ENCODE measurements around the gene ABHD6. TPM values are rescaled to one million over a fixed set of nuclear protein-coding genes. Genes with fewer than 3 reads are reported as not detected.

The ABHD6 gene
- total RNA-seq, 2 donors from 2014 or later: 6.1 to 10.6 TPM

GRCh38 chr3:58298190-58298589 is 60.6 kb downstream of the ABHD6 start:
- no peak overlapping the region for H3K27ac ChIP-seq
- ATAC-seq (ENCODE audit: insufficient number of reproducible peaks, low FRiP score, low read depth): no peak

GRCh38 chr3:58299075-58299474 is 61.5 kb downstream of the ABHD6 start:
- Histone ChIP-seq H3K27ac (no peak overlapping the region), H3K4me3 (no peak overlapping the region), H3K36me3 (no peaks in the 10 kb centered on the region), H3K4me1 (ENCODE audit: control insufficient read depth in 1 of 2, low read depth in 2 of 2) (peaks cover 0 to 5% of the 10 kb centered on the region in 2 donors), H3K27me3 (replicated peaks; ENCODE audit: insufficient read depth) (no peaks in the 10 kb centered on the region), H3K9me3 (no peaks in the 10 kb centered on the region)
- no peak for DNase-seq (ENCODE audit: low spot score)
- no peak for ATAC-seq (ENCODE audit: insufficient number of reproducible peaks, low FRiP score, low read depth)
- no peak for TF ChIP-seq CTCF (IDR thresholded peaks at IDR 0.05)

More at GRCh38 chr3:58298190-58298589, 60.6 kb downstream of the ABHD6 start:
- H3K4me1 ChIP-seq (ENCODE audit: control insufficient read depth in 1 of 2, low read depth in 2 of 2): peaks cover 0 to 5% of the 10 kb centered on the region in 2 donors
- H3K27me3 ChIP-seq (replicated peaks; ENCODE audit: insufficient read depth): no peaks in the 10 kb centered on the region
- no peaks in the 10 kb centered on the region for H3K36me3 ChIP-seq
- H3K9me3 ChIP-seq: no peaks in the 10 kb centered on the region
- no peak overlapping the region for H3K4me3 ChIP-seq
- TF ChIP-seq CTCF (IDR thresholded peaks at IDR 0.05): no peak
- no peak for DNase-seq (ENCODE audit: low spot score)

DNA sequence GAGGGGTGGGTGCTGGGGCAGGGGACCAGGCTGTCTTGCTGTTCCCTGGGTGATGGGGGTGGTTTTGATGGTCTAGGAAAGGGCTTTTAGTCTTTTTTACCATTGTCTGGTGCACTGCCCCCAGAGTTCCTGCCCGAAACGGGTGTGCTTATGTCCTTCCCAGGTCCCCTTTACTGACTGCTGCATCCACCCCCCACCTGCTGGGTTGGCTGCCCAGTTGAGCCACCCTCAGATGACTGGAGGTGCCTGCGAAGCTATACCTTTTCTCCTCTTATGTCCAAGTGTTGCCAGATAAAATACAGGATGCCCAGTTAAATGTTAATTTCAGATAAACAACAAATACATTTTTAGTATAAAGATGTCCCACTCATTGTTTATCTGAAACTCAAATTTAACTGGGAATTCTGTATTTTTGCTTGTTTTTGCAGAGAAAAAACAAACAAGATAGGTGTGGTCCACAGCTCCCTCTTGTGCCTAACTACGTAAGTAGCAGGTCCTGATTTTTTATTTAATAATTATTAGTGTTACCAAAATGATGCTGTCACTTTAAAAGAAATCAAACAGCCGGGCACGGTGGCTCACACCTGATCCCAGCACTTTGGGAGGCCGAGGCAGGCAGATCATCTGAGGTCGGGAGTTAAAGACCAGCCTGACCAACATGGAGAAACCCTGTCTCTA is 62.4 kb downstream of the ABHD6 start:
- Histone ChIP-seq H3K4me1 (ENCODE audit: control insufficient read depth in 1 of 2, low read depth in 2 of 2) (peaks cover 0 to 5% of the 10 kb centered on the region in 2 donors), H3K4me3 (no peak overlapping the region), H3K27me3 (replicated peaks; ENCODE audit: insufficient read depth) (no peaks in the 10 kb centered on the region), H3K36me3 (no peaks in the 10 kb centered on the region), H3K27ac (no peak overlapping the region), H3K9me3 (no peaks in the 10 kb centered on the region)
- no peak for ATAC-seq (ENCODE audit: insufficient number of reproducible peaks, low FRiP score, low read depth)
- DNase-seq (ENCODE audit: low spot score): no peak
- TF ChIP-seq CTCF (IDR thresholded peaks at IDR 0.05): peak; percentile 43

DNA sequence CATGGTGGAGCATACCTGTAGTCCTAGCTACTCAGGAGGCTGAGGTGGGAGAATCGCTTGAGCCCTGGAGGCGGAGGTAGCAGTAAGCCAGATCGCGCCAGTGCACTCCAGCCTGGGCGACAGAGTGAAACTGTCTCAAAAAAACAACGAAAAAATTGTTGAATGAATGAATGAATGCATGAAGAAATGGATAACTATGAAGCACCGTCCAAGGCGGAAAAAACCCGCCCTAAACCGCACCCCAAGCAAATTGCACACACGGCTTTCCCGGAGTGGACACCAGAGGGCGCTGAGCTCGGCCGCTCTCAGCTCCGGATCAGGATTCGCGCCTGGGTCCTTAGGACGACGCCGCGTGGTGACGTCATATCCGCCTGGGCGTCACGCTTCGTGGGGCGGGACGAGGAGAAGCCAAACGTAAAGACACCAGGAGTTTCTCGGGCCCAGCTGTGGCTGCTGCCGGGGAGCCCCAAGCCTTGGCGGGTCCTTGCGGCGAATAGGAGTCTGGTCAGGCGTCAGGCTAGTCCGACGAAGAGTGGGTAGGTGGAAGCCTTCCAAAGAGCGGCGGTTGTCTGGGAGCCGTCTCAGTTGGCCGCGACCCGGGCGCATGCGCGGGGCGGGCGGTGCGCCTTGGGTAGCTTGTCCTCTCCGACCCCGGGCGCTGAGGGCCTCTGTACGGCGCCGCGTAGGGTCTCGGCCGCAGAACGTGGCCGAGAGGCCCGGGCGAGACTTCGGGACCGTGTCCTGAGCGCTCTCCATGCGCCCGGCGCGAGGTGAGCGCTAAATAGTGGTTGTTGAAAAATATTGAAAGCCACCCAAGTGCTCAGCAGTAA is 68.5 kb downstream of the ABHD6 start, which contains the start of the genes HTD2 and RPP14:
HTD2 (plus strand) TSS at position 639 of the 830 bp plus-strand sequence. CDS start 11,094 bp downstream, outside the sequence.
RPP14 (plus strand) TSS at position 364 of the 830 bp plus-strand sequence. CDS start 4,085 bp downstream, outside the sequence.
- no peaks in the 10 kb centered on the region for H3K27me3 ChIP-seq (replicated peaks; ENCODE audit: insufficient read depth)
- peak within 1 kb of the TSS; percentile 90 to 98 for H3K27ac ChIP-seq
- H3K4me3 ChIP-seq: peak within 1 kb of the TSS; percentile 95
- TF ChIP-seq CTCF (IDR thresholded peaks at IDR 0.05): peak; percentile 94
- H3K9me3 ChIP-seq: no peaks in the 10 kb centered on the region
- ATAC-seq (ENCODE audit: insufficient number of reproducible peaks, low FRiP score, low read depth) (peak; percentile 93), DNase-seq (ENCODE audit: low spot score) (peak; percentile 91)
- H3K36me3 ChIP-seq: peaks cover 5% of the 10 kb centered on the region
- H3K4me1 ChIP-seq (ENCODE audit: control insufficient read depth in 1 of 2, low read depth in 2 of 2): peaks cover 22 to 24% of the 10 kb centered on the region in 2 donors

- no peak for ATAC-seq (ENCODE audit: insufficient number of reproducible peaks, low FRiP score, low read depth)
- Histone ChIP-seq H3K4me3 (peak overlapping the region; percentile 95), H3K27ac (peak overlapping the region in 1 of 2 donors; percentile 90), H3K36me3 (peaks cover 18% of the 10 kb centered on the region), H3K9me3 (no peaks in the 10 kb centered on the region), H3K4me1 (ENCODE audit: control insufficient read depth in 1 of 2, low read depth in 2 of 2) (peaks cover 22 to 24% of the 10 kb centered on the region in 2 donors), H3K27me3 (replicated peaks; ENCODE audit: insufficient read depth) (no peaks in the 10 kb centered on the region)
- TF ChIP-seq CTCF (IDR thresholded peaks at IDR 0.05): peak; percentile 29
- DNase-seq (ENCODE audit: low spot score): no peak
Observed at GRCh38 chr3:58307639-58308215, 70.1 kb downstream of the ABHD6 start.

Measured in thoracic aorta (tissue), 2 donors.